ENCODE results near the gene HOXB1.

- TF ChIP-seq FOSL2 (IDR thresholded peaks at IDR 0.05; ENCODE audit: borderline replicate concordance, low read depth) (no peak), CTCF (IDR thresholded peaks at IDR 0.05) (no peak), MEF2A (IDR thresholded peaks at IDR 0.05; ENCODE audit: borderline replicate concordance, low read depth) (no peak), RCOR1 (IDR thresholded peaks at IDR 0.05; ENCODE audit: low read length) (no peak), ELF1 (IDR thresholded peaks at IDR 0.05) (no peak), TEAD4 (IDR thresholded peaks at IDR 0.05; ENCODE audit: borderline replicate concordance, insufficient read depth) (no peak), EZH2phosphoT487 (IDR thresholded peaks at IDR 0.05; ENCODE audit: borderline replicate concordance, low read depth) (no peak), POLR2AphosphoS5 (IDR thresholded peaks at IDR 0.05; ENCODE audit: low read depth, low read length) (no peak), USF2 (IDR thresholded peaks at IDR 0.05; ENCODE audit: borderline replicate concordance, low read depth, low read length) (no peak), CHD2 (IDR thresholded peaks at IDR 0.05; ENCODE audit: low read length, partially characterized antibody) (no peak), TCF12 (IDR thresholded peaks at IDR 0.05) (no peak)
- TF ChIP-seq, protein P1, sequence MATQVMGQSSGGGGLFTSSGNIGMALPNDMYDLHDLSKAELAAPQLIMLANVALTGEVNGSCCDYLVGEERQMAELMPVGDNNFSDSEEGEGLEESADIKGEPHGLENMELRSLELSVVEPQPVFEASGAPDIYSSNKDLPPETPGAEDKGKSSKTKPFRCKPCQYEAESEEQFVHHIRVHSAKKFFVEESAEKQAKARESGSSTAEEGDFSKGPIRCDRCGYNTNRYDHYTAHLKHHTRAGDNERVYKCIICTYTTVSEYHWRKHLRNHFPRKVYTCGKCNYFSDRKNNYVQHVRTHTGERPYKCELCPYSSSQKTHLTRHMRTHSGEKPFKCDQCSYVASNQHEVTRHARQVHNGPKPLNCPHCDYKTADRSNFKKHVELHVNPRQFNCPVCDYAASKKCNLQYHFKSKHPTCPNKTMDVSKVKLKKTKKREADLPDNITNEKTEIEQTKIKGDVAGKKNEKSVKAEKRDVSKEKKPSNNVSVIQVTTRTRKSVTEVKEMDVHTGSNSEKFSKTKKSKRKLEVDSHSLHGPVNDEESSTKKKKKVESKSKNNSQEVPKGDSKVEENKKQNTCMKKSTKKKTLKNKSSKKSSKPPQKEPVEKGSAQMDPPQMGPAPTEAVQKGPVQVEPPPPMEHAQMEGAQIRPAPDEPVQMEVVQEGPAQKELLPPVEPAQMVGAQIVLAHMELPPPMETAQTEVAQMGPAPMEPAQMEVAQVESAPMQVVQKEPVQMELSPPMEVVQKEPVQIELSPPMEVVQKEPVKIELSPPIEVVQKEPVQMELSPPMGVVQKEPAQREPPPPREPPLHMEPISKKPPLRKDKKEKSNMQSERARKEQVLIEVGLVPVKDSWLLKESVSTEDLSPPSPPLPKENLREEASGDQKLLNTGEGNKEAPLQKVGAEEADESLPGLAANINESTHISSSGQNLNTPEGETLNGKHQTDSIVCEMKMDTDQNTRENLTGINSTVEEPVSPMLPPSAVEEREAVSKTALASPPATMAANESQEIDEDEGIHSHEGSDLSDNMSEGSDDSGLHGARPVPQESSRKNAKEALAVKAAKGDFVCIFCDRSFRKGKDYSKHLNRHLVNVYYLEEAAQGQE (IDR thresholded peaks at IDR 0.05; ENCODE audit: low read depth, low read length) = no peak
These were observed 37.9 kb upstream of the HOXB1 start for GRCh38 chr17:48568499-48569239.

All from SK-N-SH (cell line).